Muscle of leg (tissue), 11 donors: ENCODE measurements around the gene DAB2. TPM values are rescaled to one million over a fixed set of nuclear protein-coding genes. Genes with fewer than 3 reads are reported as not detected.
A peak's percentile ranks its signal among the peaks of the same experiment; 100 is the strongest.

Experiments used
- DNase-seq: peaks from one replicate; pipeline ENCODE4 v3.0.0; 2013
- H3K27ac ChIP-seq: one replicate; pipeline ENCODE4 v1.5.1; 2013; ENCODE audit warnings: mild to moderate bottlenecking, low read length, control low read depth
- H3K27me3 ChIP-seq: one replicate; pipeline ENCODE4 v1.6.1; 2013; ENCODE audit warnings: low read length; ENCODE audit not compliant: control insufficient read depth, insufficient read depth
- H3K36me3 ChIP-seq: one replicate; pipeline ENCODE4 v1.6.1; 2013; ENCODE audit warnings: low read length; ENCODE audit not compliant: control insufficient read depth, insufficient read depth
- H3K4me1 ChIP-seq: one replicate; pipeline ENCODE4 v1.6.1; 2013; ENCODE audit warnings: low read length; ENCODE audit not compliant: control insufficient read depth, insufficient read depth
- H3K4me3 ChIP-seq: one replicate; pipeline ENCODE4 v1.5.1; 2013; ENCODE audit warnings: low read length, control low read depth
- H3K9me3 ChIP-seq: replicated peaks from 2 replicates; pipeline ENCODE4 v1.6.1; 2013; ENCODE audit warnings: low read depth, low read length; ENCODE audit not compliant: control insufficient read depth
- WGBS: methylation state at CpG from one replicate; pipeline ENCODE4 v1.1.5; 2013; ENCODE audit warnings: missing lambda C conversion rate; ENCODE audit not compliant: insufficient coverage; 5-methylcytosine and 5-hydroxymethylcytosine counted together
- polyA plus RNA-seq, 8 donors: library from polyadenylated mRNA; unstranded; fragments of 120-200 nt; gene quantifications; one replicate each; pipeline versions ENCODE4 v1.2.1 to v1.2.3, GENCODE V29; 2013; ENCODE audit warnings: inconsistent platforms in 1 of 8, low replicate concordance in 1 of 8; ENCODE audit not compliant: insufficient read length in 8 of 8, insufficient read depth in 1 of 8
- total RNA-seq: library from RNA; stranded (reverse); fragments of 120-200 nt; gene quantifications from one replicate; pipeline ENCODE4 v1.2.4, GENCODE V29; 2013

DAB2 gene
- total and polyA plus RNA-seq, 9 donors, result 79.7 to 148 (median 106) TPM

DNA sequence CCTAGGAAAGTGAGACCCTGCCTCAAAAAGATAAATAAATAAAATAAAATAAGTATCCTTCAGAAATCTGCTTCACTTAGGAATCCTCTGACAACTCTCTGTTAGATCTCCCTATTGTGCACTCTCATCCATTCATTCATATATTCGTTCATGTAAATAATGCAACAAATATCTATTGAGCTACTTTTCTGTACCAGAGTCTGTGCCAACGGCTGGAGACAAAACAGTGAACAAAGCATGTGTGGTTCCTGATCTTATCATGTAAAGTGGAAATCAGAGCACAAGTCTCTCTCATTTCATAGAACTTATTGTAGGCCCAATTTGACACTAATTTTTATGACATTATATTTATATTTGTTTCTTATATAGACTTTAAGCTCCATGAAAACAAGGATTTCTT is 40.3 kb upstream of the DAB2 start:
- no peaks in the 10 kb centered on the region for H3K9me3 ChIP-seq
- no peaks in the 10 kb centered on the region for H3K27me3 ChIP-seq
- no peak overlapping the region for H3K4me3 ChIP-seq
- DNase-seq, result no peak
- no CpG with 5 or more reads among the region's 2 CpGs for WGBS
- no peak overlapping the region for H3K27ac ChIP-seq
- no peaks in the 10 kb centered on the region for H3K4me1 ChIP-seq
- H3K36me3 ChIP-seq, result no peaks in the 10 kb centered on the region

GRCh38 chr5:39464088-39464487 is 39.3 kb upstream of the DAB2 start:
- Histone ChIP-seq H3K4me1 (no peaks in the 10 kb centered on the region), H3K27me3 (no peaks in the 10 kb centered on the region), H3K4me3 (no peak overlapping the region), H3K9me3 (no peaks in the 10 kb centered on the region), H3K36me3 (no peaks in the 10 kb centered on the region), H3K27ac (no peak overlapping the region)
- DNase-seq, result no peak
- WGBS, result 47% methylated on average over 5 of the region's 5 CpGs

DNA sequence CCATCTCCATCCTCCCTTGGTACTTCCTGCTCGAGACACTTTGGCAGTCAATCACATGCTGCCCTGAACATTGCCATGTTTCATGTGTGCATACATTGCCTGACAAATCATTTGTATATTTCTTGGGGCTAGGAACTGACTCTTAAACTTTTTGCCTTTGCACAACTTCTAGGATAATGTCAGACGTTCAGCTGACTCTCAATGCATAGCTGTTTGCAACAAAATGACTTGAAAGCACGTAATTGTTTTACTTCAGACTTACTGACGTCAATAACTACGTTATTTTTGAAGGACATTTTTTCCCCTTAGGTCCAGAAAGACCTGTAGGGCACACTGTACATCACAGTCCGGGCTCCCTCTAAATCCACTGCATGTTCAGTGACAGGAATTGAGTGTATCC is 37.4 kb upstream of the DAB2 start:
- H3K9me3 ChIP-seq, result no peaks in the 10 kb centered on the region
- WGBS, result 84% methylated on average over 6 of the region's 6 CpGs
- H3K4me3 ChIP-seq, result no peak overlapping the region
- no peaks in the 10 kb centered on the region for H3K27me3 ChIP-seq
- DNase-seq, result no peak
- H3K36me3 ChIP-seq, result no peaks in the 10 kb centered on the region
- no peaks in the 10 kb centered on the region for H3K4me1 ChIP-seq
- no peak overlapping the region for H3K27ac ChIP-seq

GRCh38 chr5:39461007-39461682 is 36.4 kb upstream of the DAB2 start:
- peak; percentile 81 for DNase-seq
- 78% methylated on average over 1 of the region's 5 CpGs for WGBS

DNA sequence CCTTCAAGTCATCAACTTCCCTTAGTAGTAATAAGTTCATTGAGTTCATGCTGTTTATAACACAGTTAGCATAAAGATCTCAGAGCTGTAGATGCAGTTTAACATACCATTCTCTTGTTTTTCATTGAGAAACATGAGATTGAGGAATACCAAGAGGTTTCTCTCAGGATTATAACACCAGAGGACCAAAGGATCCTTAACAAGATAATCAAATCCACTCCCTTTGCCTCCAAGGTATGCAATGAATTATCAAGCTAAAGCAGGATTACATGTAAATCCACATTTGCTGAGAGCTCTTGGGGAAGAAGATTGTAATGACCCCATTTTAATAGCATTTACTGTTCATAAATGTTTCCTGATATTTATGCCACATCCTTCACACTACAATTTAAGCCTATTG is 35.1 kb upstream of the DAB2 start:
- no peak for DNase-seq
- H3K27me3 ChIP-seq, result no peaks in the 10 kb centered on the region
- H3K9me3 ChIP-seq, result no peaks in the 10 kb centered on the region
- no peak overlapping the region for H3K4me3 ChIP-seq
- H3K27ac ChIP-seq, result no peak overlapping the region
- no peaks in the 10 kb centered on the region for H3K4me1 ChIP-seq
- no peaks in the 10 kb centered on the region for H3K36me3 ChIP-seq

More at GRCh38 chr5:39461007-39461682, 36.4 kb upstream of the DAB2 start:
- H3K9me3 ChIP-seq, result no peaks in the 10 kb centered on the region
- H3K36me3 ChIP-seq, result no peaks in the 10 kb centered on the region
- no peak overlapping the region for H3K27ac ChIP-seq
- H3K4me3 ChIP-seq, result no peak overlapping the region
- no peaks in the 10 kb centered on the region for H3K27me3 ChIP-seq
- no peaks in the 10 kb centered on the region for H3K4me1 ChIP-seq

DNA sequence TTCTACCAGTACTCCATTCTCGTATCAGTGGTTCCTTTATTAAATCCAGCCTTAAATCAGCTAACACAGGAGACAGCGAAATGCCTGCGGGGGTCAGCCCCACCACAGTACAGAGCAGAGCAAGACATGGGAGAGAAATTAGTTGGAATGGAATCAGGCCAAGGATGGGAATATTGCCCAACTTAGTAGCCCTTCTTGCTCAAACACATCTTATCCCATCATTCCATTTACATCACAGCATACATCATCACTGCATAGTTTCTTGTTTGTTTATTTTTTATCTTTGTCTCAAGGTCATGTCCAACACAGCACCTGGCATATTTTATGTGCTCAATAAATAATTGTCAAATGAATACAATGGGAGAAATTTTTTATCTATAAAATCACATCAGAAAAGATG is 34.3 kb upstream of the DAB2 start:
- no peak for DNase-seq
- H3K4me3 ChIP-seq, result no peak overlapping the region
- no peak overlapping the region for H3K27ac ChIP-seq
- WGBS, result no CpG with 5 or more reads among the region's 3 CpGs
- H3K4me1 ChIP-seq, result no peaks in the 10 kb centered on the region
- no peaks in the 10 kb centered on the region for H3K27me3 ChIP-seq
- H3K9me3 ChIP-seq, result no peaks in the 10 kb centered on the region
- H3K36me3 ChIP-seq, result no peaks in the 10 kb centered on the region

- no peaks in the 10 kb centered on the region for H3K4me1 ChIP-seq
- WGBS, result 74% methylated on average over 5 of the region's 7 CpGs
- H3K27me3 ChIP-seq, result no peaks in the 10 kb centered on the region
- H3K27ac ChIP-seq, result no peak overlapping the region
- DNase-seq, result no peak
- no peak overlapping the region for H3K4me3 ChIP-seq
- no peaks in the 10 kb centered on the region for H3K9me3 ChIP-seq
- H3K36me3 ChIP-seq, result no peaks in the 10 kb centered on the region
These were observed 30.9 kb upstream of the DAB2 start for GRCh38 chr5:39455645-39456044.

DNA sequence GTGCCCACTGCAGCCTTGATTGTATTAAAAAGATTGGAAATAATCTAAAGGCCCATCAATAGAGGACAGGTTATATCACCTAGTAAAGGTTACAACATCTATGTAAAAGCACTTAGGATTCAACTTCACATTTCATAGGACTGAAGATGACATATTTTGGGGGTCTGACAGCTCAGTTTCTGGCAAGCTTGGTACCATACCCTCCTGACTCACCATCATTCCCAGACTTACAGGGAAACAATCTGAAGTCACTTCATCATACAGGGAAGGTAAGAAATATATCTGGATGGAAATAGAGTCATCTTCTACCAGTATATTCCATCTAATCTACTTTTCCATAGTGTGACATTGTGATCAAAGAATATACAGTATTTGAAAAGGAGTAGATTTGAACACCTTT is 28.8 kb upstream of the DAB2 start:
- Histone ChIP-seq H3K27ac (no peak overlapping the region), H3K4me1 (peaks cover under 1% of the 10 kb centered on the region), H3K4me3 (no peak overlapping the region), H3K36me3 (no peaks in the 10 kb centered on the region), H3K9me3 (no peaks in the 10 kb centered on the region), H3K27me3 (no peaks in the 10 kb centered on the region)
- no peak for DNase-seq

GRCh38 chr5:39452846-39453245 is 28.1 kb upstream of the DAB2 start:
- H3K4me1 ChIP-seq, result peaks cover 3% of the 10 kb centered on the region
- H3K27ac ChIP-seq, result no peak overlapping the region
- no peak overlapping the region for H3K4me3 ChIP-seq
- no peaks in the 10 kb centered on the region for H3K27me3 ChIP-seq
- WGBS, result 60% methylated on average over 1 of the region's 2 CpGs
- H3K36me3 ChIP-seq, result no peaks in the 10 kb centered on the region
- H3K9me3 ChIP-seq, result no peaks in the 10 kb centered on the region
- DNase-seq, result no peak

DNA sequence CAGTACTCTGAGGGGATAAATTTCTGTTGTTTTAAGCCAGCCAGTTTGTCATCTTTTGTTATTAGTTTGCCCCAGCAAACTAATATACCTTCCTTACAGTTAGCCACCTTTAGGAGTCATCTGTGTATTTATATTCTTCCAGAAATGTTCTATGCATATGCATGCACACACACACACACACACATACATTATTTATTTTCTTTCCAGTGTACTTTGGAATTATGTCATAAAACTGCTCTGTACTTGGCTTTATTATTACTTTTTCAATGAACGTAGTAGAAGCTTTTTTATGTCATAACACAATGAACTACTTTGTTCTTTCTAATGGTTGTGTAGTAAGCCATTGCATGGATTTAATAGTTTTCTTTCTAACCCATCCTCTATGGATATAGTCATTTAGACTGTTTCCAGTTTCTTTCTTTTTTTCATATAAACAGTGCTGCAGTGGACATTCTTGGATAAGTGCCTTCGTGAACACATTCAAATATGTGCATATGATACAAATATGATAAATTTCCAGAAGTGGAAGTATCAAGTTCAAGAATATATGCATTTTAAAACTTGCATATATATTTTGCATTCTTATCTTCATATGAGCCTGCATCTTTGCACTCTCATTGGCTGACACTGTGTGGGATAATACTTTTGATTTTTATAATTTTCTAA is 26.6 kb upstream of the DAB2 start:
- WGBS, result no CpG with 5 or more reads among the region's 2 CpGs
- H3K4me3 ChIP-seq, result no peak overlapping the region
- H3K27ac ChIP-seq, result no peak overlapping the region
- H3K9me3 ChIP-seq, result no peaks in the 10 kb centered on the region
- peaks cover 3% of the 10 kb centered on the region for H3K4me1 ChIP-seq
- DNase-seq, result peak; percentile 85
- no peaks in the 10 kb centered on the region for H3K36me3 ChIP-seq
- H3K27me3 ChIP-seq, result no peaks in the 10 kb centered on the region

- Histone ChIP-seq H3K27ac (no peak overlapping the region), H3K27me3 (no peaks in the 10 kb centered on the region), H3K4me1 (peaks cover 3% of the 10 kb centered on the region), H3K36me3 (no peaks in the 10 kb centered on the region), H3K4me3 (no peak overlapping the region), H3K9me3 (no peaks in the 10 kb centered on the region)
- 100% methylated on average over 1 of the region's 3 CpGs for WGBS
- no peak for DNase-seq
These were observed 25.7 kb upstream of the DAB2 start for GRCh38 chr5:39450487-39450886.
